ENCODE data around the gene PPP1R12B. TPM values are rescaled to one million over a fixed set of nuclear protein-coding genes. Genes with fewer than 3 reads are reported as not detected.
"Not testable (repeated sequence)": the region's sequence is repeated elsewhere in the genome, so short reads cannot be mapped to it uniquely, and the experiment has no call there.

PPP1R12B gene
- total RNA-seq, 5 donors from 2014 or later (not counting 1 experiment from before 2014, with no cell fraction given), result 24.3 to 40.9 (median 27.0) TPM

GRCh38 chr1:202513875-202514274, 165.4 kb downstream of the PPP1R12B start:
- DNase-seq; POLR2A ChIA-PET; H3K27ac ChIP-seq (ENCODE audit: low read length); CTCF ChIA-PET; H3K4me1 Mint-ChIP-seq; ATAC-seq (replicated peaks in 1 of 4); H3K27me3 Mint-ChIP-seq; H3K27ac Mint-ChIP-seq; H3K4me1 ChIP-seq (ENCODE audit: control insufficient read depth in 1 of 2, extremely low read depth in 1 of 2, insufficient read depth in 2 of 2, low read length in 2 of 2); H3K4me3 ChIP-seq (ENCODE audit: control insufficient read depth in 1 of 2, extremely low read depth in 1 of 2, low read length in 1 of 2); H3K4me3 Mint-ChIP-seq; H3K36me3 ChIP-seq (ENCODE audit: control insufficient read depth in 2 of 2, extremely low read depth in 1 of 2, insufficient read depth in 1 of 2, low read length in 1 of 2); H3K9me3 ChIP-seq; H3K27me3 ChIP-seq (replicated peaks in 1 of 2; ENCODE audit: control insufficient read depth in 2 of 2, extremely low read depth in 1 of 2, insufficient read depth in 2 of 2, low read length in 1 of 2); H3K9me3 Mint-ChIP-seq: not testable (repeated sequence)
- H3K36me3 Mint-ChIP-seq, result peaks cover 53% of the 10 kb centered on the region

GRCh38 chr1:202516434-202516877, 168.0 kb downstream of the PPP1R12B start:
- Histone ChIP-seq H3K36me3 (ENCODE audit: control insufficient read depth in 2 of 2, extremely low read depth in 1 of 2, insufficient read depth in 1 of 2, low read length in 1 of 2) (no peaks in the 10 kb centered on the region), H3K27me3 (replicated peaks in 1 of 2; ENCODE audit: control insufficient read depth in 2 of 2, extremely low read depth in 1 of 2, insufficient read depth in 2 of 2, low read length in 1 of 2) (no peaks in the 10 kb centered on the region), H3K9me3 (no peaks in the 10 kb centered on the region), H3K4me1 (ENCODE audit: control insufficient read depth in 1 of 2, extremely low read depth in 1 of 2, insufficient read depth in 2 of 2, low read length in 2 of 2) (no peaks in the 10 kb centered on the region), H3K4me3 (ENCODE audit: control insufficient read depth in 1 of 2, extremely low read depth in 1 of 2, low read length in 1 of 2) (no peak overlapping the region), H3K27ac (ENCODE audit: low read length) (no peak overlapping the region)
- Mint-ChIP-seq H3K9me3 (no peaks in the 10 kb centered on the region), H3K27me3 (no peaks in the 10 kb centered on the region), H3K36me3 (peaks cover 61% of the 10 kb centered on the region), H3K27ac (no peak overlapping the region), H3K4me3 (no peak overlapping the region), H3K4me1 (no peaks in the 10 kb centered on the region)
- WGBS (ENCODE audit: insufficient coverage), result 93% methylated on average over 3 of the region's 4 CpGs
- DNase-seq, result no peak
- ChIA-PET CTCF (no interaction called here), POLR2A (no interaction called here)
- ATAC-seq (replicated peaks in 1 of 4), result no peak

GRCh38 chr1:202517146-202517545, 168.6 kb downstream of the PPP1R12B start:
- WGBS (ENCODE audit: insufficient coverage), result no CpG with 5 or more reads among the region's 1 CpG
- H3K9me3 ChIP-seq; H3K36me3 ChIP-seq (ENCODE audit: control insufficient read depth in 2 of 2, extremely low read depth in 1 of 2, insufficient read depth in 1 of 2, low read length in 1 of 2); CTCF ChIA-PET; H3K27ac Mint-ChIP-seq; H3K27ac ChIP-seq (ENCODE audit: low read length); H3K4me1 ChIP-seq (ENCODE audit: control insufficient read depth in 1 of 2, extremely low read depth in 1 of 2, insufficient read depth in 2 of 2, low read length in 2 of 2); H3K27me3 ChIP-seq (replicated peaks in 1 of 2; ENCODE audit: control insufficient read depth in 2 of 2, extremely low read depth in 1 of 2, insufficient read depth in 2 of 2, low read length in 1 of 2); H3K9me3 Mint-ChIP-seq; H3K27me3 Mint-ChIP-seq; DNase-seq; ATAC-seq (replicated peaks in 1 of 4); H3K4me3 Mint-ChIP-seq; POLR2A ChIA-PET; H3K4me3 ChIP-seq (ENCODE audit: control insufficient read depth in 1 of 2, extremely low read depth in 1 of 2, low read length in 1 of 2); H3K4me1 Mint-ChIP-seq: not testable (repeated sequence)
- peaks cover 56% of the 10 kb centered on the region for H3K36me3 Mint-ChIP-seq

GRCh38 chr1:202518180-202518579, 169.7 kb downstream of the PPP1R12B start:
- H3K27me3 ChIP-seq (replicated peaks in 1 of 2; ENCODE audit: control insufficient read depth in 2 of 2, extremely low read depth in 1 of 2, insufficient read depth in 2 of 2, low read length in 1 of 2); CTCF ChIA-PET; H3K9me3 ChIP-seq; POLR2A ChIA-PET; ATAC-seq (replicated peaks in 1 of 4); H3K4me1 ChIP-seq (ENCODE audit: control insufficient read depth in 1 of 2, extremely low read depth in 1 of 2, insufficient read depth in 2 of 2, low read length in 2 of 2); H3K4me1 Mint-ChIP-seq; H3K36me3 ChIP-seq (ENCODE audit: control insufficient read depth in 2 of 2, extremely low read depth in 1 of 2, insufficient read depth in 1 of 2, low read length in 1 of 2); H3K4me3 ChIP-seq (ENCODE audit: control insufficient read depth in 1 of 2, extremely low read depth in 1 of 2, low read length in 1 of 2); H3K27ac Mint-ChIP-seq; H3K4me3 Mint-ChIP-seq; DNase-seq; H3K9me3 Mint-ChIP-seq; H3K27ac ChIP-seq (ENCODE audit: low read length); H3K27me3 Mint-ChIP-seq: not testable (repeated sequence)
- H3K36me3 Mint-ChIP-seq, result peaks cover 54% of the 10 kb centered on the region
- no CpG with 5 or more reads among the region's 1 CpG for WGBS (ENCODE audit: insufficient coverage)

GRCh38 chr1:202518905-202519304, 170.4 kb downstream of the PPP1R12B start:
- ATAC-seq (replicated peaks in 1 of 4); DNase-seq; H3K9me3 ChIP-seq; H3K4me3 Mint-ChIP-seq; H3K4me3 ChIP-seq (ENCODE audit: control insufficient read depth in 1 of 2, extremely low read depth in 1 of 2, low read length in 1 of 2); POLR2A ChIA-PET; H3K4me1 ChIP-seq (ENCODE audit: control insufficient read depth in 1 of 2, extremely low read depth in 1 of 2, insufficient read depth in 2 of 2, low read length in 2 of 2); H3K4me1 Mint-ChIP-seq; H3K9me3 Mint-ChIP-seq; CTCF ChIA-PET; H3K27ac Mint-ChIP-seq; H3K36me3 ChIP-seq (ENCODE audit: control insufficient read depth in 2 of 2, extremely low read depth in 1 of 2, insufficient read depth in 1 of 2, low read length in 1 of 2); H3K27me3 ChIP-seq (replicated peaks in 1 of 2; ENCODE audit: control insufficient read depth in 2 of 2, extremely low read depth in 1 of 2, insufficient read depth in 2 of 2, low read length in 1 of 2); H3K27me3 Mint-ChIP-seq; H3K27ac ChIP-seq (ENCODE audit: low read length): not testable (repeated sequence)
- no CpG with 5 or more reads among the region's 3 CpGs for WGBS (ENCODE audit: insufficient coverage)
- peaks cover 52% of the 10 kb centered on the region for H3K36me3 Mint-ChIP-seq

GRCh38 chr1:202520129-202520856, 171.8 kb downstream of the PPP1R12B start:
- H3K27me3 ChIP-seq (replicated peaks in 1 of 2; ENCODE audit: control insufficient read depth in 2 of 2, extremely low read depth in 1 of 2, insufficient read depth in 2 of 2, low read length in 1 of 2); CTCF ChIA-PET; ATAC-seq (replicated peaks in 1 of 4); H3K27me3 Mint-ChIP-seq; H3K4me1 Mint-ChIP-seq; POLR2A ChIA-PET; H3K4me1 ChIP-seq (ENCODE audit: control insufficient read depth in 1 of 2, extremely low read depth in 1 of 2, insufficient read depth in 2 of 2, low read length in 2 of 2); H3K27ac Mint-ChIP-seq; H3K4me3 ChIP-seq (ENCODE audit: control insufficient read depth in 1 of 2, extremely low read depth in 1 of 2, low read length in 1 of 2); H3K4me3 Mint-ChIP-seq; H3K27ac ChIP-seq (ENCODE audit: low read length); H3K9me3 ChIP-seq; DNase-seq; H3K36me3 ChIP-seq (ENCODE audit: control insufficient read depth in 2 of 2, extremely low read depth in 1 of 2, insufficient read depth in 1 of 2, low read length in 1 of 2); H3K9me3 Mint-ChIP-seq: not testable (repeated sequence)
- H3K36me3 Mint-ChIP-seq, result peaks cover 50% of the 10 kb centered on the region

GRCh38 chr1:202520857-202521216, 172.3 kb downstream of the PPP1R12B start:
- H3K4me3 ChIP-seq (ENCODE audit: control insufficient read depth in 1 of 2, extremely low read depth in 1 of 2, low read length in 1 of 2); H3K27me3 Mint-ChIP-seq; H3K4me3 Mint-ChIP-seq; ATAC-seq (replicated peaks in 1 of 4); H3K27me3 ChIP-seq (replicated peaks in 1 of 2; ENCODE audit: control insufficient read depth in 2 of 2, extremely low read depth in 1 of 2, insufficient read depth in 2 of 2, low read length in 1 of 2); CTCF ChIA-PET; H3K27ac Mint-ChIP-seq; POLR2A ChIA-PET; DNase-seq; H3K4me1 ChIP-seq (ENCODE audit: control insufficient read depth in 1 of 2, extremely low read depth in 1 of 2, insufficient read depth in 2 of 2, low read length in 2 of 2); H3K36me3 ChIP-seq (ENCODE audit: control insufficient read depth in 2 of 2, extremely low read depth in 1 of 2, insufficient read depth in 1 of 2, low read length in 1 of 2); H3K4me1 Mint-ChIP-seq; H3K27ac ChIP-seq (ENCODE audit: low read length); H3K9me3 ChIP-seq; H3K9me3 Mint-ChIP-seq: not testable (repeated sequence)
- peaks cover 48% of the 10 kb centered on the region for H3K36me3 Mint-ChIP-seq
- WGBS (ENCODE audit: insufficient coverage), result 100% methylated on average over 1 of the region's 2 CpGs

Measured in T-cell (primary cell).